ENCODE measurements around the gene DUSP16.

The DUSP16 gene

GRCh38 chr12:12467688-12468261 is 94.9 kb downstream of the DUSP16 start:
- DNase-seq (ENCODE audit: low spot score): peak; percentile 11

DNA sequence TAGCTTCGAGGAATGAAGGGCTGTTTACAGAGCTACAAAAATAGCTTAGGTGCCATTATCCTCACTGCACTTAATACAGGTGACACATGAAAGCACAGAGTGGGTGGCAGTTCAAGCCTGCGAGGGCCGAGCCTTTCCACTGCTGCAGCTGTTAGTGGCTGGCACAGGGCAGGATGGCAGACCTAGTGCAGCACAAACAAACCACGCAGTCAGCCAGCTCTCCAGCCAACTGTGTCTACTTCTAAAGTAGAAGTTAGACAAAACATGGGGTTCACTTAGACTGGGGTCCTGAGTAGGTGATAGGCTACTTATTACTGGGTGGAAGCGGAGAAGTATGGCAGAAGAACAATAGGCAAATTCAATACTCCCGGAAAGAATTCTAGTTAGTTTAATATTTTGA is 95.4 kb downstream of the DUSP16 start:
- no peak for DNase-seq (ENCODE audit: low spot score)

DNA sequence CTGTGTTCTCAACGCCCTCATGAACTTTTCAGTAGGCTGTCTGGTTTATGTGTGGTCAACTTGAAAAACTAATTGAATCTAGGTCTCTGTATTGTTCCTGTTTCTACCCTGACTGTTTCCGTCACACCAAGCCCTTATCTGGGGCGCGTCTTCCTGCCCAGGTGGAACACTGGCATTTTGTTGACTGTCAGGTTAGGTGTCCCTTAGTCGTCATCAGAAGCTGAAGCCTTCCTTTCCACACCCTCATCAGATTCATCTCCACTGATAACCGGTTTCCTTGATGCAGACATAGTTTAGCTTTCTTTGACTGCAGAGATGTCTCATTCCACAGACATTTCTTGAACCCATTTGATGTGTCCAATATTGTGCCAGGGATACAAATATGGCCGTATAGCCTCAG is 96.5 kb downstream of the DUSP16 start:
- no peak for DNase-seq (ENCODE audit: low spot score)

DNA sequence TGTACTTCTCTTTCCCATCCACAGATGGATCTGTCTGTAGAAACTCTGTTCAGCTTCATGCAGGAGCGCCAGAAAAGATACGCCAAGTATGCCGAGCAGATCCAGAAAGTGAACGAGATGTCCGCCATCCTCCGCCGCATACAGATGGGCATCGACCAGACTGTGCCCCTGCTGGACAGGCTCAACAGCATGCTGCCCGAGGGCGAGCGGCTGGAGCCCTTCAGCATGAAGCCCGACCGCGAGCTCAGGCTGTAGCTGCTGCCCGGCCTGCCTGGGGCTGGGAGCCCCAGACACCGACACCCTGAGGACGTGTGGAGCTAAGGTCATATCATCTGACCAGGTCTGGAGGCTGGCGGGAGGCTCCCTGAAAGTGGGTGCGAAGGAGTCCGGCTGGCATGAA is 97.1 kb downstream of the DUSP16 start:
- no peak for DNase-seq (ENCODE audit: low spot score)

DNA sequence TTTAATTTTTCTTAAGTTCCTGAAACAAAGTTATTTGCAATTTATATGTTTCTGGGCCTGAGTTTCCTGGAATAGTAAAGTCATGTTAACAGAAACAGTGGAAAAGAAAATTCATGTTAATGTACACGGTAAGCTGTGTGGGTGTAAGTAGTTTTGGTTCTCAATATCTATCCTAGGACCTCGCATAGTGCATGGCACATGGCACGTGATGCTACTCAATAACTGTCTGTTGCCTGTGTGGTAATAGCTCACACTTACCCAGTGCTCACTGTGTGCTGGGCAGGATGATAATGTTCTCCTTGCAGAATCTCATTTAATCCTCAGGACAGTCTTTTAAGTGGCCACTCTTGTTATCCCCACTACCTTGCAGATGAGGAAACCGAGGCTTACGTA is 100.7 kb downstream of the DUSP16 start:
- no peak for DNase-seq (ENCODE audit: low spot score)

DNA sequence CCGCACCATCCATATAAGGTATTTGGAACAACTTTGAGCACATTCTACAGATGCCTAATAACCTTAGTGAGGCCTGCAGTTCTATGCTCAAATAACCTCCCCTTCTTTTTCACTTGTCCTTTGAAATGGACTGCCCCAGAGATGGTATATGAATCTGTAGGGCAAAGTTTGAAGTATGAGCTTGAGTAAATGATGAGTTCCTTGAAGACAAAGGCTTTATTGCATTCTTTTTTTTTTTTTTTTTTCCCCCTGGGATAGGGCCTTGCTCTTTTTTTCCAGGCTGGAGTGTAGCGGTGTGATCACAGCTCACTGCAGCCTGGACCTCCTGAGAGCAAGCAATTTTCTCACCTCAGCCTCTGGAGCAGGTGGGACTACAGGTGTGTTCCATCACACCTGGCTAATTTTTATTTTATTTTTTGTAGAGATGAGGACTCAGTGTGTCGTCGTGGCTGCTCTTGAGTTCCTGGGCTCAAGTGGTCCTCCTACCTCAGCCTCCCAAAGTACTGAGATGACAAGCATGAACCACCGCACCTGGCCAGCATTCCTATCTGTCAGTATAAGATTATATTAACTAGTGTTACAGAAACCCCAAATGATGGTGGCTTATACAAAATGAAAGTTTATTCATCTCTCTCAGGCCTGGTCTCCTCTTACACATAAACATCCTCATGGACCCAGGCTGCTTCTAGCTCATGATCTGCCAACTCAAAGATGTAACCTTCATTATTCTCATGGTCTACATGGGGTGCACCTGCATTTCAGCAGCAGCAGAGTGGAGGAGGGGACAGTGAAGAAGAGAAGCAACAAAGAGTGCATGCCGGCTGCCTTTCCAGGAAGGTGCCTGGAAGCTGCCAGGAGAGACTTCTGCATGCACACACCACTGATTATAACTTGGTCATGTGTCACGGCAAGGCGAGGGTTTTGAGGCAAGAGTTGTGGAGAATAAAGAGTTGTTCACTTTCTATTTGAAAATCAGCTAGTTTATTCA is 101.4 kb downstream of the DUSP16 start:
- no peak for DNase-seq (ENCODE audit: low spot score)

- DNase-seq (ENCODE audit: low spot score): no peak
These were observed 106.0 kb downstream of the DUSP16 start for GRCh38 chr12:12456637-12457036.

DNA sequence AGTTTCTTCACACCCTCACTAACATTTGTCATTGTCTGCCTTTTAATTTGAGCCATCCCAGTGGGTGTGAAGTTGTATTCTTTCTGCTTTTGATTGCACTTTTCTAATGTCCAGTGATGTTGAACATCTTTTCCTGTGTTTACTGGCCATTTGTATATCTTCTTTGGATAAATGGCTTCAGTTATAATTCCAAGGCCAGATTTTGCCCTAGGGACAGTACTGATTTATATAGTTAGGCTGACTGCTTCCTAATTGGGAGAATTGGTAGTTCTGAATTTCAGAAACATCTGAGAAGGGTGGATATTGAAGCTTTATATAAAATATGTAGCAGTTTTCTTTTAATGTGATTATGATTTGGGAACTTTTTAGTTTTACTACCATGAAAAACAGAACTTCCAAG is 108.3 kb downstream of the DUSP16 start:
- no peak for DNase-seq (ENCODE audit: low spot score)

- DNase-seq (ENCODE audit: low spot score): no peak
These were observed 109.0 kb downstream of the DUSP16 start for GRCh38 chr12:12453635-12454034.

GRCh38 chr12:12452326-12452902 is 110.2 kb downstream of the DUSP16 start:
- no peak for DNase-seq (ENCODE audit: low spot score)

DNA sequence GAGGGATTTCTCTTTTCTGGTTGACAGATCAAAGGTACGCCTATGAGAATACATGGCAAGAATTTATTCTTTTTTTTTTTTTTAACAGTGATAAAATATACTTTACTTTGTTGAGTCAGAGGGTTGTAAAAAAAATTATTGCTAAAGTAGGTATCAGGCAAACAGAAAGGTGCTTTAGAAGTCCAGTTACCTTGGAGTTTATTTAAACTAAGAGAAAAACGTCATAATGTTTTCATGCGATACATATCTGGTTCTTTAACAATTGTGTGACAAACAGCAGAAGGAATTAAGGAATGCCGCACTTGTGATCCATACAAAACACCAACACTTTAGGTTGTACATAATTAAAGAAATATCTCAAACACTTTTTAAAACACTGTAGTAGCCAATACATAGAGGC is 111.6 kb downstream of the DUSP16 start:
- DNase-seq (ENCODE audit: low spot score): no peak

DNA sequence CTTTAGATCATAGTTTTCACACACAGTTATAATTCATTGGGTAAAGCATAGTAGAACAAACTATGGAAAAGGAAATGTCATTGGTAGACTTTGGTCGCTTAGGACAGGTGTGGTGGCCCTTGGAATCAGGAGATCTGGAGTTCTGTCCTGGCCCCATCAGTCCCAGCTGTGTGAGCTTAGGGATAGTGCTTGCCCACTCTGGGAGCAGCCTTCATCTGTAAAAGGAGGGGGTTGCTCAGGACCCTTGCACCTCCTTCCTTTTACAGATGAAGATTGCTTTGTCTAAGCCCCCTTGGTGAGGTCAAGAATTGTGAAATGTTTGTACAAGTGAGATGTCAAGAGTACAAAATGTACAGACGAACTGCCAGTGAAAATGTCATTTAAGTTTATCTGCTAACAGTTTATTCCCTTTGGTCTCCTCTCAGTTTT is 112.6 kb downstream of the DUSP16 start:
- no peak for DNase-seq (ENCODE audit: low spot score)

DNA sequence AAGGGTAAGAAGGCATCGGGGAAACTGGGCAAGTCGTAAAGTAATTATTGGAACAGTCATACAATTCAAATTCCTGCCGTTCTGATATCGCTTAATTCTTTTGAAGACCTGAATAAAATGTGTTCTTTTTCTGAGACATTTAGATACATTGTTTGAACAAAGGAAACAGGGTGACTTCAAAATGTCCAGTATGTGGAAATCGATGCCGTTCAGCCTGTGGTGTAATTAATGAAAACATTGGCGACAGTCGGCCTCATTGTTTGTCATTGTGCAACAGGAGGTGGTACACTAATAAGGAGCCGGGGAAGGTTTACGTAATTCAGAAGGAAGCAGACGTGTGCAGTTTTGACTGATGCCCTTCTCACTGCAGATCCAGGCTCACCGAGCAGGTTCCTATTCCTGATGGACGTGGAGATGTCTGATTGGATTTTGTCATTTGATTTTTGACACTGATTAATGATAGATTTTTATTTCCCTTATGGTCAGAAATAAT is 113.1 kb downstream of the DUSP16 start:
- DNase-seq (ENCODE audit: low spot score): no peak

GRCh38 chr12:12447837-12448236 is 114.8 kb downstream of the DUSP16 start:
- no peak for DNase-seq (ENCODE audit: low spot score)

DNA sequence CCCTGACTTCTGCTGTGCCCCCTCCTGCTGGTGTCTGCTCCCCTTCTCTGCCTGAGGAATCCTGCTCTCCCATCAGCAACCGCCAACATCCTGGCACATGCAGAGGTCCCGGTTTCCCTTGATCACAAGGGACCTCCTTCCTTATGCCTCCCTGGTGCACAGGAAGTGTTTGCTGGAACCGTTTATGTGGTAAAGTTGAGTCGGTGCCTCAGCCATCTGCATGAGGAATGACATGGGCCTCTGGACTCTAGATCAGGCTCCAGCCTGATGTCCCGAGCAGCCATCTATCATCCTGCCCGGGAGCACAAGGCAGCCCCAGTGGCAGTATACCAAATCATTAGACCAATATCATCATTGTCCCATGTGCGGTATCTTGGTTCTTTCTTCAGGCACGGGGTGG is 115.4 kb downstream of the DUSP16 start:
- DNase-seq (ENCODE audit: low spot score): no peak

DNA sequence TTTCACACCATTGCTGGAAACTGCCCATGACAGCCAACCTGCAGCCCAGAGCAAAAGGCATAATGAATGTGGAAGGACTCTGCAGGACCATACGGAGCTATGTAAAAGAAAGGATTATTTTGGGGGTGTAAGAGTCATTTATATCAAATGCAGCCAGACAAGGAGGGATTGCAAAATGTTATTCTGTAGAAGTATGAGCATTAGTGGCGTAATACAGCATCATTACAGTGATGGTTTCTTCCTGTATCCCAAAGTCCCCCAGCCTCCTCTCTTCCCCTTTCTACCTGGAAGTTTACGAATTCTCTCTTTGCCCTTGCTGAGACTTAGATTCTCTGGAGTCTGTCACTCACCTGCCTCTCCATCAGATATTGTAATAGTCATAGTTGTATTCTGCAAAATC is 115.9 kb downstream of the DUSP16 start:
- no peak for DNase-seq (ENCODE audit: low spot score)

- no peak for DNase-seq (ENCODE audit: low spot score)
These were observed 116.8 kb downstream of the DUSP16 start for GRCh38 chr12:12445882-12446181.

DNA sequence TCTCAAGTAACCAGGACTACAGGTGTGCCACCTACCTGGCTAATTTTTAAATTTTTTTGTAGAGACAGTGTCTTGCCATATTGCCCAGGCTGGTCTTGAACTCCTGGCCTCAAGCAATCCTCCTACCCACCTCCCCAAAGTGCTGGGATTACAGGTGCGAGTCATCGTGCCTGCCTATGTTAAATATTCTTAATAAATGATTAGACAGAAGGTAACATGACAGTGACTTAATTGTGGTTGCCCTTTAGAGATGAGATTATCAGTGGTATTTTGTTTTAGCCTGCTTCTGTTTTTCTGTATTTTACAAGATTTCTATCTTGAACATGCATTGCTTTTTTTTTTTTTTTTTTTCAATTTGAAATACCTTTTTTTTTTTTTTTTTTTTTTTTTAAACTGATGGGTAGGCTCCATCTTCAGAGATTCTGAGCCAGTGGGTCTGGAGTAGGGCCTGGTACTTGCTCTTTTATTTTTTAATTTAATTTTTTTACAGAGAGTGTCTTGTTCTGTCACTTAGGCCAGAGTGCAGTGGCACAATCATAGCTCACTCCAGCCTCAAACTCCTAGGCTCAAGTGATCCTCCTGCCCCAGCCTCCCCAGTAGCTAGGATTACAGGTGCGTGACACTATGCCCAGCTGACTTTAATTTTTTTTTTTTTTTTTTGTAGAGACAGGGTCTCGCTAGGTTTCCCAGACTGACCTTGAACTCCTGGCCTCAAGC is 117.3 kb downstream of the DUSP16 start:
- no peak for DNase-seq (ENCODE audit: low spot score)

GRCh38 chr12:12443431-12443878 is 119.2 kb downstream of the DUSP16 start:
- DNase-seq (ENCODE audit: low spot score): no peak

- DNase-seq (ENCODE audit: low spot score): peak; percentile 48
These were observed 120.1 kb downstream of the DUSP16 start for GRCh38 chr12:12442548-12443071.

DNA sequence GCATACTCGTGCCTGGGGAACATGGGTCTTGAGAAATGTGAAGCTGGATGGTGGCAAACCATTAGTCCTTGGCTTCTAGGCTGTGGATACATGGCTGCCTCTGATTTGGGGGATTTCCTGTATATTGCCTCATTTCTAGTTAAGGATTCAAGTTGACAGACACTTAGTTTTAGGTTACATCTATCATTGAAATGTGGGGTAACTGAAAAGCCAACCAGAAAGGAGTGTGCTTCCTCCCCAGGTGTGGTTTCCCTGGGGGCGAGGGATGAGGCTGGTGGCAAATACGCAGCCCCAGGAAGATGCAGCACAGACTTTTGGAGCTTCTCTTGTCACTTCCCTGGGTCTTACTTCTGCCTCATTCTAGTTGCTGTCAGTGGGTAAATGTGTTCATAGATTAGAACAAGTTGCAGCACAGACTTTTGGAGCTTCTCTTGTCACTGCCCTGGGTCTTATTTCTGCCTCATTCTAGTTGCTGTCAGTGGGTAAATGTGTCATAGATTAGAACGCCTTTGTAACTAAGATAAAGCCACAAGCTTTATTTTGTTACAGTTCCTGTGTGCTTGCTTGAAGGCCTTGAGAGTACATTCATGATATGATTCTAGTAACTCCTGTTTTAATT is 120.7 kb downstream of the DUSP16 start:
- DNase-seq (ENCODE audit: low spot score): no peak

DNA sequence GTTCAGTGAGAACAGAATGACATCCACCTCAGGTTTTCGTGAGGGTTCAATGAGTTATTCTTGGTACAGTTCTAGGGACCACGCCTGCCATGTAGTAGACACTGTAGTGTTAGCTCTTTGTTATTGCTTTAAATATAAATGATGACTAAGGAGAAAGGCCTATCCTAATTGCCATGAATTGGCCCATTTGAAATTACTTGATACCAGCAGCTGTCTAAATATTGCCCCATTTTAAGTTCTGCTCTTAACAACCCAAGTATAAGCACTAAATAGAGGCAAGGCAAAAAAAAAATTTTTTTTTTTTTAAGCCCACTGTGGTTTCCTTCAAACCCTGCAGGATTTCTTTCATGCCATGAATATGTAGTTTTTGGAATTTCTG is 121.2 kb downstream of the DUSP16 start:
- DNase-seq (ENCODE audit: low spot score): no peak
